K562 (cell line): Measurements from ENCODE around the gene TCF4. TPM values are rescaled to one million over a fixed set of nuclear protein-coding genes. Genes with fewer than 3 reads are reported as not detected.

Source experiments
- ATAC-seq: fragments of 200-7000 bp; cut with Tn5 transposase; 3 replicates; pipeline ENCODE4 v1.9.1; 2020; ENCODE audit warnings: moderate library complexity
- BruUV-seq: library from RNA; stranded (reverse); fragments of 400-500 nt; replicated peaks from 2 replicates; lab custom pipeline; 2021; lab: Mats Ljungman, UMichigan
- CTCF ChIA-PET: fragments of 300-600 bp; formaldehyde crosslinking; extraction: SDS; loops from one replicate; lab custom pipeline; 2021; ENCODE audit warnings: low intra/inter-chr PET ratio; lab: Yijun Ruan, JAX
- POLR2A ChIA-PET: fragments of 300-600, 350-650 bp; sonication (Branson Sonifier 250); formaldehyde crosslinking; extraction: SDS; loops from one replicate; lab custom pipeline; 2021; ENCODE audit warnings: antibody characterized with exemption, inconsistent platforms; lab: Yijun Ruan, JAX
- DNase-seq, 4 experiments: peaks; one replicate each; pipeline versions ENCODE4 v3.0.0 to v3.0.0-alpha.2; 2011 to 2018; ENCODE audit warnings: low spot score in 3 of 4, mixed read lengths in 3 of 4; ENCODE audit errors: extremely low read depth in 1 of 4
- FAIRE-seq: peaks from 2 replicates; lab custom pipeline; 2011; peaks lifted over from hg19 to GRCh38; lab: Jason Lieb, UNC
- H2AFZ ChIP-seq: 2 replicates; pipeline ENCODE4 v1.6.0; 2011; ENCODE audit warnings: low read depth, low read length, control low read depth, inconsistent platforms
- H3K27ac ChIP-seq: fragments of 200-600 bp; 3 replicates; pipeline ENCODE4 v1.8.0; 2011; ENCODE audit warnings: low read depth, mild to moderate bottlenecking, control low read depth, inconsistent platforms, low read length, moderate library complexity, mixed read lengths; ENCODE audit errors: extremely low read depth
- H3K27me3 ChIP-seq, 2 experiments: fragments of 300-600 bp in 1 of 2; 2 replicates in 1 of 2; 3 replicates in 1 of 2; pipeline versions ENCODE4 v1.6.0 to v1.8.0; 2011; ENCODE audit warnings: inconsistent platforms in 2 of 2, low read length in 2 of 2, mild to moderate bottlenecking in 1 of 2, mixed read lengths in 1 of 2, moderate library complexity in 1 of 2; ENCODE audit not compliant: control insufficient read depth in 2 of 2, insufficient read depth in 2 of 2
- H3K36me3 ChIP-seq: fragments of 300-600 bp; 3 replicates; pipeline ENCODE4 v1.8.0; 2011; ENCODE audit warnings: mild to moderate bottlenecking, low read length, inconsistent platforms; ENCODE audit not compliant: control insufficient read depth, insufficient read depth
- H3K4me1 ChIP-seq, 2 experiments: fragments of 200-600 bp in 1 of 2; replicated peaks in 1 of 2; 2 replicates in 1 of 2; 3 replicates in 1 of 2; pipeline versions ENCODE4 v1.5.1 to v1.8.0; 2011; ENCODE audit warnings: inconsistent platforms in 2 of 2, low read length in 2 of 2, mild to moderate bottlenecking in 1 of 2, mixed read lengths in 1 of 2, moderate library complexity in 1 of 2; ENCODE audit not compliant: control insufficient read depth in 2 of 2, insufficient read depth in 2 of 2
- H3K4me2 ChIP-seq: 2 replicates; pipeline ENCODE4 v1.6.1; 2011; ENCODE audit warnings: low read length, control low read depth, inconsistent platforms, mixed read lengths; ENCODE audit not compliant: insufficient read depth
- H3K4me3 ChIP-seq: fragments of 200-600 bp; sonication (generic), shearing (Covaris generic); 2 replicates; pipeline ENCODE4 v1.5.1; 2016; ENCODE audit warnings: control low read depth, inconsistent platforms
- H3K79me2 ChIP-seq: fragments of 200-600 bp; 3 replicates; pipeline ENCODE4 v1.8.0; 2011; ENCODE audit warnings: low read length, inconsistent platforms; ENCODE audit not compliant: control insufficient read depth, insufficient read depth
- H3K9ac ChIP-seq, 2 experiments: 2 replicates each; pipeline versions ENCODE4 v1.6.0 to v1.6.1; 2011; ENCODE audit warnings: low read depth in 2 of 2, low read length in 2 of 2, control low read depth in 1 of 2, inconsistent platforms in 1 of 2, mild to moderate bottlenecking in 1 of 2, mixed read lengths in 1 of 2; ENCODE audit not compliant: insufficient read depth in 1 of 2
- H3K9me1 ChIP-seq: one replicate; pipeline ENCODE4 v1.6.0; 2011; ENCODE audit warnings: inconsistent platforms, mild to moderate bottlenecking, low read length, moderate library complexity; ENCODE audit not compliant: control insufficient read depth, insufficient read depth
- H3K9me3 ChIP-seq: replicated peaks from 2 replicates; pipeline ENCODE4 v1.5.1; 2011; ENCODE audit warnings: low read depth, low read length, inconsistent platforms; ENCODE audit not compliant: control insufficient read depth, insufficient read depth
- H4K20me1 ChIP-seq: replicated peaks from 2 replicates; pipeline ENCODE4 v1.6.1; 2011; ENCODE audit warnings: low read length, inconsistent platforms, mixed read lengths; ENCODE audit not compliant: control insufficient read depth, insufficient read depth
- CBFB ChIP-seq: sonication (generic); formaldehyde crosslinking; IDR thresholded peaks from 2 replicates; pipeline ENCODE4 v1.4.0; 2020; ENCODE audit warnings: mild to moderate bottlenecking, missing genetic modification reagents
- SMAD2 ChIP-seq: fragments of 150-350 bp; IDR thresholded peaks from 2 replicates; pipeline ENCODE4 v1.6.1; 2014; ENCODE audit warnings: low read depth, mild to moderate bottlenecking, low read length
- TFAM ChIP-seq: fragments of 250-450 bp; sonication (Bioruptor Pico); conservative IDR thresholded peaks from 2 replicates; pipeline ENCODE4 v1.5.0; 2021; ENCODE audit warnings: mild to moderate bottlenecking, moderate library complexity
- ZNF133 ChIP-seq: fragments of 250-450 bp; sonication (Bioruptor Pico); IDR thresholded peaks from 2 replicates; pipeline ENCODE4 v1.4.0; 2020; ENCODE audit warnings: mild to moderate bottlenecking
- WGBS: fragments of 100-300 bp; shearing (Covaris generic); methylation state at CpG from one replicate; pipeline ENCODE4 v1.1.6; 2016; ENCODE audit warnings: low coverage, mixed read lengths; ENCODE audit not compliant: insufficient coverage; ENCODE audit errors: missing lambda C conversion rate; 5-methylcytosine and 5-hydroxymethylcytosine counted together
- in situ Hi-C: fragments of 300-500 bp; cut with MboI; formaldehyde crosslinking; loops from 4 replicates; pipeline ENCODE4 v1.15.0; 2018; ENCODE audit warnings: inconsistent platforms, mixed read lengths
- intact Hi-C: fragments of 100-400 bp; cut with micrococcal nuclease; formaldehyde crosslinking; loops from 2 replicates; pipeline ENCODE4 v1.14.2; 2022
- polyA plus RNA-seq, 8 experiments: library from polyadenylated mRNA; depleted of rRNA in 4 of 8; stranded (reverse) in 5 of 8; unstranded in 3 of 8; fragments of >200 nt; fragmentation: Nextera tagmentation in 2 of 8; fragmentation: Illumina TruSeq in 1 of 8; extraction: Ambion mirVana in 2 of 8; extraction: Trizol in 1 of 8; gene quantifications; 2 replicates each; pipeline versions ENCODE4 v1.2.1 to v1.2.3, GENCODE V29; 2011 to 2014; ENCODE audit warnings: inconsistent platforms in 1 of 8, missing spikeins in 1 of 8
- total RNA-seq, 7 experiments: library from RNA; depleted of rRNA in 6 of 7; stranded (reverse); fragments of >200 nt in 6 of 7; fragmentation: Illumina TruSeq in 2 of 7; extraction: Trizol in 2 of 7; gene quantifications; 2 replicates each; pipeline versions ENCODE4 v1.2.1 to v1.2.3, GENCODE V29; 2011 to 2021; ENCODE audit warnings: low replicate concordance in 1 of 7
- TF ChIP-seq, protein P1 (sequence below), 2 experiments: fragments of 450-650 bp; formaldehyde crosslinking in 1 of 2; IDR thresholded peaks; 2 replicates each; pipeline versions ENCODE4 v1.4.0 to v1.6.1; 2014 to 2020; ENCODE audit warnings: mild to moderate bottlenecking in 2 of 2, borderline replicate concordance in 1 of 2, low read depth in 1 of 2
- TF ChIP-seq, protein P2 (sequence below): conservative IDR thresholded peaks from 2 replicates; pipeline ENCODE4 v1.6.1; 2011; ENCODE audit warnings: low read depth, mild to moderate bottlenecking, low read length; ENCODE audit not compliant: control insufficient read depth

Gene TCF4
- total and polyA plus RNA-seq, 9 of the 15 experiments (the other 6 are each of a cell fraction or from before 2014, with no cell fraction given) = 4.8 to 24.7 (median 15.2) TPM

DNA sequence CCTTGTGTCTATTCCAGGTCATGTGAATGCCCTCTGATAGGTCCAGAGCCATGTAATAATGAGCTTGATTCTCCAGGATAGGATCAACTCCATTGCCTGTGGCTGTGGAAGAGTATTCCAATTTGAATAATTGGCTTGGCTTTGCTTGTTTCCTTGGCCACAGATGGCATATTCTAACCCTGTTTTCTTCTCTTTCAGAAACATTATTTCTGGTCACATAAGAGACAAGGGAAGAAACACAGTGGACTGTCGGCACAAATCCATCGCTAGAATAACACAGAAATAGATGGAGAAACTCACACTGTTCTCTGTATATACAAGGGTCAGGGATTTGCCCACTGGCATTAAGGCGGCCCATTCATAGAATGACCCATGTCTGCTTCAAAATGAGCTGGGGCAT is 350.3 kb downstream of the TCF4 start:
- ChIA-PET POLR2A (interaction anchor here (1.7 kb wide), 1 partner anchor 64 kb away, joined by 3 read pairs; no protein-coding TSS in a partner anchor), CTCF (no interaction called here)
- Histone ChIP-seq H3K4me1 (no peaks in the 10 kb centered on the region), H3K4me2 (no peak overlapping the region), H3K79me2 (no peaks in the 10 kb centered on the region; the same call in 2 of the 3 replicates), H3K9me1 (no peaks in the 10 kb centered on the region), H3K27me3 (no peaks in the 10 kb centered on the region), H2AFZ (no peak overlapping the region), H3K36me3 (peaks cover 5% of the 10 kb centered on the region; the same call in 2 of the 3 replicates), H3K4me3 (no peak overlapping the region)
- 89% methylated on average over 3 of the region's 3 CpGs for WGBS
- no TSS peak for BruUV-seq
- no peak for DNase-seq
- FAIRE-seq = no peak
- in situ Hi-C loops = loop anchor here (25.0 kb wide), 2 partner anchors 550 to 1325 kb away; no protein-coding TSS in a partner anchor
- intact Hi-C loops = loop anchor here (5.0 to 10.0 kb wide), 2 partner anchors 187 to 1340 kb away; no protein-coding TSS in a partner anchor
- TF ChIP-seq TFAM (CRISPR knock-in tag) (no peak), SMAD2 (no peak), ZNF133 (no peak), CBFB (CRISPR knock-in tag) (no peak)
- TF ChIP-seq, protein P1, sequence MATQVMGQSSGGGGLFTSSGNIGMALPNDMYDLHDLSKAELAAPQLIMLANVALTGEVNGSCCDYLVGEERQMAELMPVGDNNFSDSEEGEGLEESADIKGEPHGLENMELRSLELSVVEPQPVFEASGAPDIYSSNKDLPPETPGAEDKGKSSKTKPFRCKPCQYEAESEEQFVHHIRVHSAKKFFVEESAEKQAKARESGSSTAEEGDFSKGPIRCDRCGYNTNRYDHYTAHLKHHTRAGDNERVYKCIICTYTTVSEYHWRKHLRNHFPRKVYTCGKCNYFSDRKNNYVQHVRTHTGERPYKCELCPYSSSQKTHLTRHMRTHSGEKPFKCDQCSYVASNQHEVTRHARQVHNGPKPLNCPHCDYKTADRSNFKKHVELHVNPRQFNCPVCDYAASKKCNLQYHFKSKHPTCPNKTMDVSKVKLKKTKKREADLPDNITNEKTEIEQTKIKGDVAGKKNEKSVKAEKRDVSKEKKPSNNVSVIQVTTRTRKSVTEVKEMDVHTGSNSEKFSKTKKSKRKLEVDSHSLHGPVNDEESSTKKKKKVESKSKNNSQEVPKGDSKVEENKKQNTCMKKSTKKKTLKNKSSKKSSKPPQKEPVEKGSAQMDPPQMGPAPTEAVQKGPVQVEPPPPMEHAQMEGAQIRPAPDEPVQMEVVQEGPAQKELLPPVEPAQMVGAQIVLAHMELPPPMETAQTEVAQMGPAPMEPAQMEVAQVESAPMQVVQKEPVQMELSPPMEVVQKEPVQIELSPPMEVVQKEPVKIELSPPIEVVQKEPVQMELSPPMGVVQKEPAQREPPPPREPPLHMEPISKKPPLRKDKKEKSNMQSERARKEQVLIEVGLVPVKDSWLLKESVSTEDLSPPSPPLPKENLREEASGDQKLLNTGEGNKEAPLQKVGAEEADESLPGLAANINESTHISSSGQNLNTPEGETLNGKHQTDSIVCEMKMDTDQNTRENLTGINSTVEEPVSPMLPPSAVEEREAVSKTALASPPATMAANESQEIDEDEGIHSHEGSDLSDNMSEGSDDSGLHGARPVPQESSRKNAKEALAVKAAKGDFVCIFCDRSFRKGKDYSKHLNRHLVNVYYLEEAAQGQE (IDR thresholded peaks at IDR 0.05; ENCODE audit: borderline replicate concordance) = no peak
- TF ChIP-seq, protein P1 (CRISPR knock-in tag; IDR thresholded peaks at IDR 0.05; ENCODE audit: low read depth) = no peak
- TF ChIP-seq, protein P2, sequence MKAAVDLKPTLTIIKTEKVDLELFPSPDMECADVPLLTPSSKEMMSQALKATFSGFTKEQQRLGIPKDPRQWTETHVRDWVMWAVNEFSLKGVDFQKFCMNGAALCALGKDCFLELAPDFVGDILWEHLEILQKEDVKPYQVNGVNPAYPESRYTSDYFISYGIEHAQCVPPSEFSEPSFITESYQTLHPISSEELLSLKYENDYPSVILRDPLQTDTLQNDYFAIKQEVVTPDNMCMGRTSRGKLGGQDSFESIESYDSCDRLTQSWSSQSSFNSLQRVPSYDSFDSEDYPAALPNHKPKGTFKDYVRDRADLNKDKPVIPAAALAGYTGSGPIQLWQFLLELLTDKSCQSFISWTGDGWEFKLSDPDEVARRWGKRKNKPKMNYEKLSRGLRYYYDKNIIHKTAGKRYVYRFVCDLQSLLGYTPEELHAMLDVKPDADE = no peak
- TF ChIP-seq, all 486 proteins: peak for 0
- no peaks in the 10 kb centered on the region for H3K9me3 ChIP-seq
- H3K27ac ChIP-seq = no peak overlapping the region
- no peak for ATAC-seq
- H4K20me1 ChIP-seq = no peaks in the 10 kb centered on the region
- H3K9ac ChIP-seq = no peak overlapping the region
